Measurements from ENCODE around the gene AMMECR1.

Gene AMMECR1

DNA sequence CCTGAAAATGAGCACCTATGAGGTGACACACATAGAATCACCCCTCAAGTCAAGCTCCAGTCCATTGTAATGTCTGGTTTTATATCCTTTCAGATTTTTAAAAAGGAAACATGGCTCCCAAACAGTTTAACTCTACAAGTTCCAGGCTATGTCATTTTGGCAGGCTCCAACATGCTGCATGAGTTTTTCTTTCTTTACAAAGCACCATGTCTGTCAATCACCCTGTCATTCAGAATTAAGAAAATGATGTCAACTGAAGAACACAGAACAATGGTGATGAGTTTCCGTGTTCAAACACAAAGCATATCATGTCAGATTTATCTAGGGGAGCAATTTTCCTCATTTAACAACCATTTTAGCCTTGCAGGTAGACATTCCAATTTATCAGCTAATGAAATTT, 106.5 kb downstream of the AMMECR1 start:
- DNase-seq (no peak), ATAC-seq (no peak)

GRCh38 chrX:110210417-110211139, 107.3 kb downstream of the AMMECR1 start:
- ATAC-seq = no peak
- no peak for DNase-seq

DNA sequence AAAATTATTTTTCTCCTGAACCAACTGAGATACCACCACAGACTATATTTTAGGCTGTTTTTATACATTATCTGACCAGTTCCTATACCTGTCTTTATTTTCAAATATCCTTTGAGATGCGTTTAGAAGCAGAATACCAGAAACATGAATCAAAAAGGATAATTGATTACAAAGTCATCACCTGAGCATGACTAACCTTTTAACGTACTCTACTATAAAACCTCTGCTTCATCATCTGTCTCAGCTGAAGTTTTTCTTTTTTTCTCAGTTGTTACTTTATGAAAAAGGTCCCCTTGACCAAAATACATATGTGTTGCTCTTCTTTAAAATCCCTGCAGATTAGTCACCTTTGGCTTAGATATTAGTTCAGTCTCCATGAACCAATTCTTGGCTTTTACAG, 109.8 kb downstream of the AMMECR1 start:
- DNase-seq = no peak
- ATAC-seq = no peak

DNA sequence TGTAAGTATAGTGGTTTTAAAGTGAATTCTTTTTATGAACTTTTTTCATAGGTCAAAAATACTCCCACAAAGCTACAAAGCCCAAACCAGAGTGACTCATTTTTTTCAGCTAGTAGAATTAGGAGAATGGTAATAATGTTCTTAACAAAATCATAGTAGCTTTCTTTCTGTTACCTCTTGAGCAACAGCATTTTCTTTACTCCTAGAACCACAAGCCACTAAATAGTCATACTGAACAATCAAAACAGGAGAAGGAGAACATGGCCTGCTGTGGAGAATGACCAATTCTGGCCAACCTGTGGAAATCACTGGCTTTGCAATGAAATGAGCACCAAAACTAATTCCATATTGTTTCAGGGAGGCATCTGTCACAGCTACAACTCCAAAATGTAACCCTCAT, 112.9 kb downstream of the AMMECR1 start:
- ATAC-seq (peak; percentile 49), DNase-seq (no peak)

GRCh38 chrX:110201799-110202198, 116.1 kb downstream of the AMMECR1 start:
- DNase-seq (no peak), ATAC-seq (no peak)

- ATAC-seq (no peak), DNase-seq (no peak)
Measured at GRCh38 chrX:110194977-110195376, 122.9 kb downstream of the AMMECR1 start.

- DNase-seq = no peak
- no peak for ATAC-seq
Measured at GRCh38 chrX:110192516-110192915, 125.4 kb downstream of the AMMECR1 start.

DNA sequence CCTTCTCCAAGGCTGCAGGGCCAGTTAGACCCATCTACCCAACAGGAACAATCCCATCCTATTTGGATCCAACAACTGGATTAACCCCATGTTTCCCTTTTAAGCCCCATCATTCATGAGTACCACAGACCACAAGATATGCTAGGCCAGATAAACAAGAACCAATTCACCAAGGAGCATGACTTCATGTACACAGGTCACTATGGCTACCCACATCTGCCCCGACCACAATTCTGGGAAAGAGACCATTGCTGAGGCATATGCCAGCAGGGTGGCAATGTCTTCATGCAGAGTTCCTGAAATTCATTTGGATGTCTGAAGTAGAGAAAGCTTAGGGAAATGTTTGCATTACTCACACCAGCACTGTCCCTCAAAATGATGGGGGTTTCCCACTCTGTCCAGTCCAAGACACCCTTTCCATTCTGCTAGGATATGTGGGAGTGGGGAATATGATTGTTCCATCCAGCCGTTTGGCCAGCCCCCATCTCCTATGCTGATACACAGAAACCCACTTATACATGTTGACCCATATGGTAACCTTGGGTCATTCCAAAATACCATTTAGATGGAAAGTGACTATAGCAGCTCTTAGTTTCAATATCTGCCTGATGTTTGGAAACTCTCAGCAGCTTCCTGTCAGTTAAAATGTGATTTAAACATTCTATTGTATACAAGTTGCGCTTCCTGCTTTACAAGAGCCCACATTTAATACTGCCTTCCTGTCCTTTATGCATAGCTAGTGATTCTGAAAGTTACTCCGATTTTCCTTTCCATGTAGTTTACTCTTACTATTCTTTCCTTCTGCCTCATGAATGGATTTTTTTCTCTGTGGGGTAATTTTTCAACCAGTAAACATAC, 129.0 kb downstream of the AMMECR1 start:
- ATAC-seq (peak; percentile 63), DNase-seq (no peak)

DNA sequence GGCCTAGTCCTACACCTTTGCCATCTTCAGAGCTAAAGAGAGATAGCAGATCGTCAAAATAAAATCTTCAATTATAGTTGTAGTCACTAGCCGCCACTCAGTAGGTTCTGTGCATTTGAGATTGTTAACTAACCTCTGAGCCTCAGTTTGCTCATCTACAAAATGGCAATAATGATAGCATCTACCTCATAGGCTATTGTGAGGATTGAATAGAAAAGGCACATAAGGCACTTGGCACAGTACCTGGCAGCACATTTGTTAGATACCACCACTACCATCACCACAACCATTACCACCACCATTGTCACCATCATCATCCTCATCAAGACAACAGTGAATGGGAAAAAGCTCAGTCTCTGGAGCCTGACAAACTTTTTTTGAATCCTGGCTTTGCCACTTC, 134.6 kb downstream of the AMMECR1 start:
- no peak for ATAC-seq
- no peak for DNase-seq

- DNase-seq (no peak), ATAC-seq (no peak)
Measured at GRCh38 chrX:110182865-110183264, 135.0 kb downstream of the AMMECR1 start.

- no peak for DNase-seq
- peak; percentile 55 for ATAC-seq
Measured at GRCh38 chrX:110182362-110182761, 135.5 kb downstream of the AMMECR1 start.

DNA sequence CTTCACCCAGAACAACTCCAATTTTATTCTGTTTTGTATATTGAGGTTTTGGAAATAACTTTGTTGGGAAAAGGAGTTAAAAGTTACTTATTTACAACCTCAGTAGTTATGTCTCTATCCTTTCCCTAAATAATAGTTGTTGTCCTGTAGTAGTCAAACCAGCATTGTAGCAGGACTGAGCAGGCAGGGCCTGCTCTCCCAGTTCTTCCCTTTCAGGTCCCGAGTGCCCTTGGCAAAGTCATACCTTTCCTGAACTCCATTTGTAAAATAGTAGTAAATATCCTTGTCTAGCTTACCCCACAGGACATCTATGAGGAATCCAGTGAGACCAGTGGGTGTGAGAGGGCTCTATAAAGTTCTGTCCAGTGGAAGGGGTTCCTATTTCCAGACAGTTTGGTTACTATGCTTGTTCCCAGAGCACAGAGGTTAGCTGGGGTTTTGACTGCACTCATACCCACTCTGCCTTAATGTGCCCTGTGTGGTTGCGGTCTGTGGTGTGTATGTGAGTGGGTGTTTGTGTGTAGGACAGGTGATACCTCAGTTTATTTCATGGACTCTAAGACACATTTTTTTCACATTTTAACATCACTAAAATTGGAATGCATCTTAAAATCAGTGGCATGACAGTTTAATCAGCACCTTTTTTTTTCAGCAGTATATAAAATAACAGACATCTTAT, 136.3 kb downstream of the AMMECR1 start:
- DNase-seq (no peak), ATAC-seq (no peak)

DNA sequence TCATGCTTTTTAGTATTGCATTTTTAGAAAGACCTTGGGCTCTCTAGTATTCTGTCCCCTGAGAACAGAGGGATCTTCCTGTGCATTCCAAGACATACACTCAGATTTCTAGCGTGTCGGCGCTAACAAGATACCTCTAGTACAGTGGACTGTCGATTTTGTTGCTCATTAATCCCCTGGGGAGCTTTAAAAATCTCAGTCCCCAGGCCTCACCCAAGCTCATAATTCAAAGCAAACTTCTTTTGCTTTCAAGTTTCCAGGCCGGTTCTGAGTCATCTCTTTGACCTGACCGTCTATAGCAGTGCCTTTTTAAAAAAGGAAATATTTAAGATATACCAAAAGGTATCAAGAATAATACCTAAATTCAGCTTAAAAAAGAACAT, 137.0 kb downstream of the AMMECR1 start:
- DNase-seq (no peak), ATAC-seq (no peak)

DNA sequence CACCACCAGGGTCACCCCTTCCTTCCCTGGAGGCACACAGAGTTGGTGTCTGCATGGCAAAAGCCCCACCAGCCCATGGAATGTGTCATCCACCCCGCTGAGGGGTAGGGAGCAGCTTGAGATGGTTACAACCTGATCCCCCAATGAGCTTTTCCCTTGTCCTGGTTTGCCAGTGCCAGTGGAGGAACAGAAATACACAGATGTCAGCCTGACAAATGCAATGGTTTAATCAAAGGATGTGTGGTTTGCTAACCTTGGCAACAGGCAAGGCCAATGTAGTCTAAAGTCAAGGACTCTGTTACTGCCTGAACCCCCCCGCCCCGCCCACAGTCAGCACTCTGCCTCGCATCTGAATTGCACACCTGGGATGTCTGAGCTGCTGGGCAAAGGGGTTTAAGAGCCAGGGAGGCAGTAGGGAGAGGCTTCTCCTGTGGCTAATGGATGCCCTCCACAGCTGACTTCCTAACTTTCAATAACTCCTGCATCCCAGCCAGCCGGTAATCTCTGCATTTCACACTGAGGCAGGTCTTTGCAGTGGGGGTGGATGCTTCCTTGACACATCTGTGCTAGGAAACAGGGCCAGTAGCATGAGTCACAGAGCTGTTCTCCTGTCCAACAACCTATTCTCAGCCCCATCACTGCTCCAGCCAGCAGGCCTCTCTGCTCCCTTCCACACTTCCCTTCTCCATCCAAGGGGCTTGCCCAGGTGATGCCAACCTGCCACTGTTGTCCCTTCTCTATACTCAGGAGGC, 137.5 kb downstream of the AMMECR1 start:
- ATAC-seq (no peak), DNase-seq (no peak)

DNA sequence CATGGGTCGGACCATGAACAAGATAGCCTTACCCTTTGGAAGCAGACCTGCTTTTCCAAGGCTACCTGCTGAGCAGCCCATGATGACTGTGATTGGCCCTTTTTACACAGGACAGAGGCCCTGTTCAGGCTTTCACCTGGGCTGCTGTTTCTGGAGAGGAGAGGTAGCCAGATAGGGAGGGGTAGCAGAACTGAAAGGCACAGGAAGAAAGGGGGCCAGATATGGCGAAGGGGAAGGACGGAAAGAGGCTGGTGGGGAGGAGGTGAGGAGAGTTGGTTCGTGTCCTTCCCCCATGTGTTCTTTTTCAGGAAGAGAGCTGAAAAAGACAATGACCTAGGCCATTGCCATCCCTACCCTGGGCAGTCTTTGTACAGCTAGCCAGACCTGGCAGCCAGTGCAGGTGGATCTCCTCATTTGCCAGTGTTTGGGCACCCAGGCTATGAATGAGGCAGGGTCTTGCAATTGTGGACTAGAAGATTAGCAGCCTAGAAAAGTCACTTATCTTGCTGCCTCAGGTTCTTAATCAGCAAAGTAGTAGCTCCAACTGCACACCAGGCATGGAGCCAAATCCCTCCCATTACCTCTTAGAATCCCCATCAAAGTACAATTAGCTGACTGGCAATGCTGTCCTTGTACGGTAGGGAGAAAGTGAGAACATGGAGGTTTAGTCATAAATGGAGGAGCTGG, 139.6 kb downstream of the AMMECR1 start:
- ATAC-seq (no peak), DNase-seq (no peak)

- ATAC-seq = no peak
- DNase-seq = no peak
Measured at GRCh38 chrX:110175696-110176095, 142.2 kb downstream of the AMMECR1 start.

DNA sequence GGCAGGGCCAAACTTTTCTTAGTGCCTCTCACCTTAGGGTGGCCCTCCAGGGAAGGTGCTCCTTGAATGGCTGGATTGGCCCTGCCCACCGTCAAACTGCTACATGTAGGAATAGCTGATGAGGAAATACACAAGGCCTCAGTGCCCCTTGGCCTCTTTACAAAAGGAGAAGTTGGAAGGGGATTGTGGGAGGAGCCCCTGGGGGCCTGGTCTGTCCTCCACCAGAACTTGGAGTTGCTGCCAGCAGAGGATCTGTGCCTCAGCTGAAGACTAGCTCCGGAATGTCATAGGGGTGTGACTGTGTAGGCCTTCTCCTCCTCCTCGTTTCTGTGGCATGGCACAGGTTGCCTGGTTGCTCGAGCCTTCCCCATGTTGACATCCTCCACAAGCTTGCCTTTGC, 142.7 kb downstream of the AMMECR1 start:
- ATAC-seq = no peak
- no peak for DNase-seq

DNA sequence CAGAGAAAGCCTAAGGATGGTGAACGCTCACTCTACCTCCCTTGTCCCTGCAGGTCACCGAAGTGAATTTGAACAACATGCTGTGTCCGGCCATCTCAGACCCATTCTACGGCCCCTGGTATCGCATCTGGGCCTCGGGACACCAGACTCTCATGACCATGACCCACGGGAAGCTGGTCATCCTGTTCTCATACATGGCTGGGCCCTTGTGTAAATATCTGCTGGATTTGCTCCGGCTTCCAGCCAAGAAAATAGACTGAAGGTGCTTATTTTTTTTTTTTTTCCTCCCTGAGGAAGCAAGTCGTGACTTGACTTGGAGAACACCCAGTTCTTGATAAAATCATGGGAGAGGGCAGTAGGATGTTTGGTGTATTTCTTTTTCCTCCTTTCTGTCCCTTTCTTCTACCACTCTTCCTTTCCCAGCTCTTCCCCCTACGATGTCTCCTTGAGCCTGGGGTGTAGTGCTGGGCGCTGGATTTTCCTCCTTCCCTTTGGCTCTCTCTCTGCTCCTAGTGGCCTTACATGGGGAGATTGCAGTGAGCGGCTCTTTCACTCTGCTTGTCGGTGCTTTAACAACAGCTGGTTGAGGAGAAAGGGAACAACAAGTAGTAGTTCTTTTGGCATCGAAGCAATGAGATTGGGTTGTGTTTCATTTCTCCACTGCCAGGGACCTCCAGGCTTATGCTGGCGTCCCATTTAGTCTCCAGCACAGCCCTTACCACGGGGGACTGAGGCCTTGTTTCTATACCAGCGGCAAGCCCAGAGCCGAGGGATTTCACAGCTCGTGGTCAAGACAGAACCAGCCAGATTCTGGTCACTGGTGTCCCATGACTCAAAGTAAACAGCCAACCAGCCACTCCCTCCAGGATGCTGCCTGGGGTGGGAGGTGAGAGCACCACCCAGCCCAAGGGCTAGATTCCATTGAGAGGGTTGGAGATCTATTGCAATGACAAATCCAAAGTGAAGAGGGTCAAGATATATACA, 144.4 kb downstream of the AMMECR1 start:
- DNase-seq (no peak), ATAC-seq (no peak)

DNA sequence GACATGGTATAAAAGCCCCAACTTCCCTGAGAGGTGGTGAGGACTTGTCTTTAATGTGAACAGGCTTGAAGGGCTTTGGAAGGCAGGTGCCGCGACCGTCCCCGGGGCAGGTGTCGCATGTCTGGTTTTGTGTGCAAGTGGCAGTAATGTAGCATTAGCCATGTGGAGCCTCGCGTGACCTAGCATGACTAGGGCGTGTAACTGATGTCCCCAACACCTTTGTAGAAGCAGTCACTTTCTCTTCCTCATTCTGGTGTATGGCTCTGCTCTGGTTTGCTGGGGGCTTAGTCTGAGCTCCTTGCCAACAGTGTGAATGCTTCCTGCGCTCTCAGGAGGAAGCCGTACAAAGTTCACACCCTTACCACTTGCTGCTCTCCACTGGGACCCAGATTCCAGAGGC, 145.7 kb downstream of the AMMECR1 start:
- ATAC-seq (no peak), DNase-seq (no peak)

- DNase-seq = no peak
- no peak for ATAC-seq
Measured at GRCh38 chrX:110171442-110171841, 146.4 kb downstream of the AMMECR1 start.

- ATAC-seq = no peak
Measured at GRCh38 chrX:110170029-110170428, 147.9 kb downstream of the AMMECR1 start.

More at GRCh38 chrX:110170029-110170428, 147.9 kb downstream of the AMMECR1 start:
- DNase-seq = no peak
